IMR-90 (cell line): ENCODE data around the gene RNF103.

Experiments
- BHLHE40 ChIP-seq: fragments of 150-350 bp; IDR thresholded peaks from 2 replicates; pipeline ENCODE4 v1.6.1; 2016; ENCODE audit warnings: mild to moderate bottlenecking, low read depth, low read length
- CEBPB ChIP-seq: IDR thresholded peaks from 2 replicates; pipeline ENCODE4 v1.6.1; 2012; ENCODE audit warnings: low read depth, low read length, improper control_type of control experiment
- CTCF ChIP-seq: conservative IDR thresholded peaks from 2 replicates; pipeline ENCODE4 v1.5.1; 2012; ENCODE audit warnings: mild to moderate bottlenecking, low read depth, low read length, improper control_type of control experiment
- ELK1 ChIP-seq: fragments of 150-350 bp; IDR thresholded peaks from 2 replicates; pipeline ENCODE4 v1.6.1; 2016; ENCODE audit warnings: low read depth, mild to moderate bottlenecking, low read length, moderate library complexity, borderline replicate concordance
- MAFK ChIP-seq: IDR thresholded peaks from 2 replicates; pipeline ENCODE4 v1.6.1; 2012; ENCODE audit warnings: low read depth, low read length, improper control_type of control experiment
- MXI1 ChIP-seq: IDR thresholded peaks from 2 replicates; pipeline ENCODE4 v1.6.1; 2012; ENCODE audit warnings: low read depth, mild to moderate bottlenecking, low read length, moderate library complexity, borderline replicate concordance
- NFE2L2 ChIP-seq: fragments of 150-350 bp; IDR thresholded peaks from 2 replicates; pipeline ENCODE4 v1.6.1; 2016; ENCODE audit warnings: low read depth, mild to moderate bottlenecking, low read length
- POLR2A ChIP-seq: IDR thresholded peaks from 2 replicates; pipeline ENCODE4 v1.6.1; 2012; ENCODE audit warnings: mild to moderate bottlenecking, low read depth, low read length
- RAD21 ChIP-seq: IDR thresholded peaks from 2 replicates; pipeline ENCODE4 v1.6.1; 2012; ENCODE audit warnings: low read length, improper control_type of control experiment
- RCOR1 ChIP-seq: IDR thresholded peaks from 2 replicates; pipeline ENCODE4 v1.6.1; 2012; ENCODE audit warnings: mild to moderate bottlenecking, low read length, improper control_type of control experiment; ENCODE audit not compliant: insufficient replicate concordance
- RFX5 ChIP-seq: IDR thresholded peaks from 2 replicates; pipeline ENCODE4 v1.8.0; 2012; ENCODE audit warnings: low read depth, mild to moderate bottlenecking, low read length, moderate library complexity
- SMC3 ChIP-seq: fragments of 150-350 bp; IDR thresholded peaks from 2 replicates; pipeline ENCODE4 v1.6.1; 2016; ENCODE audit warnings: low read depth, mild to moderate bottlenecking, antibody characterized with exemption, low read length, moderate library complexity

GRCh38 chr2:86608832-86609410 is 14.7 kb downstream of the RNF103 start:
- TF ChIP-seq RCOR1 (no peak), CEBPB (no peak), CTCF (no peak), SMC3 (no peak), MXI1 (no peak), RAD21 (no peak), RFX5 (no peak), POLR2A (no peak), MAFK (no peak), BHLHE40 (no peak), ELK1 (no peak), NFE2L2 (no peak)
